Activated CD4-positive, alpha-beta T cell treated with anti-CD3 and anti-CD28 coated beads, Interleukin-2, amount 50 U/mL, for 48 hours (primary cell): Measurements from ENCODE around the gene DUOX1.
"Not testable (repeated sequence)": the region's sequence is repeated elsewhere in the genome, so short reads cannot be mapped to it uniquely, and the experiment has no call there.

Experiments used
- DNase-seq, 2 experiments: peaks; one replicate each; pipeline ENCODE4 v3.0.0-alpha.2; 2020

The DUOX1 gene

DNA sequence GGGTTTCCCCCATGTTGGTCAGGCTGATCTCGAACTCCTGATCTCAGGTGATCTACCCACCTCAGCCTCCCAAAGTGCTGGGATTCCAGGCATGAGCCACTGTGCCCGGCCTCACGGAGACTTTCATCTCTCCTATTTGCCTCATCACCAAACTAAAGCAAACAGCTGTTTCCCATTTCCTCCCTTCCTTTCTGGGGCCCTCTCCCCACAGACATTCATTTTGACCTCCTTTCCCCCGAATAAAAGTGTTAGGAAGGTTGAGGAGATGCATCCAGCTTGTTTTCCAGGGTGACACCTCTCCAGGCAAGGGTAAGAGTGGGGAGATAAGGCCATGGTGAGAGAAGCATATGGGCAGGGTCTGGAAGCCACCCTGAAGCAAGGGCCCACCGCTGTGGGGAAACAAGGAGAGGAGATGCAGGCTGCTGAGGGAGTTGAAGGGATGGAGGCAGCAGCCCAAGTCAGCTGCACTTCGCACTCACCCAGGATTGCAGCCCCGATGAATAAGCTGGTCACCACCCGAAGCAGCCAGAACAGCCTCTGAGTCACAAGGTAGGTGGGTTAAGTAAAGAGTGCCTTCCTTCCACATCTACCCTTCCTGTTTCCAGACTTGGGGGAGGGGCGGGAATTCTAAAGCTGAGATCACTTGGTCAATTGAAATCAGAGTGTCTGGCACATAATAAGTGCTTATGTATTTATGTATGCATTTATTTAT is 7.9 kb upstream of the DUOX1 start:
- DNase-seq: no peak

GRCh38 chr15:45122719-45123118 is 7.1 kb upstream of the DUOX1 start:
- no peak for DNase-seq

GRCh38 chr15:45123397-45123796 is 6.4 kb upstream of the DUOX1 start:
- no peak for DNase-seq

DNA sequence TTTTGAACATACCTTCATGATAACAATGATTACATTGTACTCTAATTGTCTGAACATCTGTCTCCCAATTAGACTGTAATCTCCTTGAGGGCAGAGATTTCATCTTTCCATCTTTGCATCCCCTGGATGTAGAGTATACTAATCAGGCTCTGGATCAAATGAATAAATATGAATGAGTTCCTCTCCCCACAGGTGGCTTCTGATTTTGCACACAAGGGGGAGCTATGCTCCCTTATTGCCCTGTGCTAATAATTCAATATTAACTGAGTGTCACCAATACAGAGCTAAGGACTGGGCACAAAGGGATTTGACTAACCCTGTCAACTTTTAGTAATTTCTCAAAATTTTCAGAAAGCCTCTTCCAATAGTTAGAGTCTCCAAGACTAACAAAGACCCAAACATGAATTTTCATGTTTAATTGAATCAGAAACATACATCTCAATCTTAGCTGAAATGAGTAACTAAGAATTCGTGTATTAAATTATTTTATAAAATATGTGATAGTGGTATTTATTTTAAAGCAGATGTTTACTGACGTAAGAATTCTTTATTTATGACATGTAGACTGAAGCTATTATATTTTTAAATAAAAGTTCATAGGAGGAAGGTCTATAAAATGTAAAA is 3.1 kb upstream of the DUOX1 start:
- DNase-seq: peak; percentile 34 to 48

GRCh38 chr15:45128971-45129639 is 689 bp upstream of the DUOX1 start:
- no peak for DNase-seq

GRCh38 chr15:45130291-45131000 is 652 bp downstream of the DUOX1 start:
- DNase-seq: no peak

DNA sequence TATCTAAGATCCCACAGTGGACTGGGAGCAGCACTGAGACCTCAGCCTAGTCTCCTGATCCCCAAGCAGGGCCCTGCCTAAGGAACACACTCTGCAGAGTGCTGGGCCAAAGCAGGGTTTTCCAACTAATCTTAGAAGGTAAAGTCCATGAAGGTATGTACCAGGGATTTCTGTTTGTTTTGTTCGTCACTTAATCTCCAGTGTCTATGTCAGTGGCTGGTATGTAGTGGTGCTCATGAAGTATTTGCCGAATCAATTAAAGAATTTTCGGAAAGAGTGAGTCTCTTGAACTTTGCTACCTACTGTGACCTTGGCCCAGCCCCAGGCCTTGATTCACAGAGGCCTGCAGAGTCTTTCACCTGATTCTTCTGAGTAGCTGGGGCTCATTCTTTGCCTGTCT is 1.7 kb downstream of the DUOX1 start:
- no peak for DNase-seq

DNA sequence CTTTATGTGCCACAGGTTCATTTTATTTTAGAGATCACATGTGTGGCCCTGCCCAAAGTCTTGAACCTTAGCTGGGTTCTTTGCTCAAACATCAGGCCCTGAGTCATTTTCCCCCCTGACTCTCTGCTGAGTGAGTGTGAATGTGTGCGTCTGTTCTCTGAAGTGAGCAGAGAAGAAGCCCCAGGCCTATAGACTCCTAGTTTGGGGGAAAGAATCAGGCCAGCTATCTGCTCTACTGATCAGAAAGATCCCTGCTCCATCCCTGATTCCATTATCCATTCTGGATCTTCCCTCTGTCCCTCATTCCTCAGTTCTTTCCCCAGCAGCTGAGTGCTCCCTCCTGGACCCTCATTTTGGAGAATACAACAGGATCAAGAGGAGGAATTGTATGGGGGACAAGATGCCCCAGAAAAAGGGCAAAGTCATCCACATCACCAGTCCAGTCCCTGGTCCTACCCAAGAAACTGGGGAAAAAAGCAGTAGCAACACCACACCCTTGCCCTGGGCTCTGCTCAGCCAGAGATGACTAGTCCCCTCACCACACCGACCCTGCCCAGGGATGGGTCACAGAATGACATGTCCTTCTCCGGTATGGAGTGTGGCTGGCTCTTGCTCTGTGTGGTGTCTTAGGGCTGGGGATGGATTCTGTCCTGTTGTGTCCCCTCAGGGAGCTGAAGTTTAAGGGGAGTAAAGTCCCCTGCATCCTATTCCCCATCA is 3.2 kb downstream of the DUOX1 start:
- no peak for DNase-seq

DNA sequence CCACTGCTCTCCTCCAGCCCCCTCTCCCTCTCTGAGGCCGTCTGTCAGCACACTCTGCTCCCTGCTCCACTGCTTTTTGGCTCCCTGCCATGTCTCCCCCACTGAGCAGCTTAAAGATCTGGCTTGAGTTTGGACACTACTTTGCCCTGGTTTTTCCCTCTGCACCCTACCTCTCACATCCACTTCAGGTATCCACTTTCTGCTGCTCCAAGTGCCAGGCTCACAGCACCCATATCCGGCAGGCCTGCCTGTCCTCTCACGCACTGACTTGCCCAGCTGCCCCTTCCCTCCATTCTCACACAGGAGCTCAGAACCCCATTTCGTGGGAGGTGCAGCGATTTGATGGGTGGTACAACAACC is 3.7 kb downstream of the DUOX1 start:
- no peak for DNase-seq

- DNase-seq: no peak
Observed at GRCh38 chr15:45134046-45134445, 4.3 kb downstream of the DUOX1 start.

- DNase-seq: peak in 1 of 2 experiments; percentile 46
Observed at GRCh38 chr15:45134682-45135604, 5.1 kb downstream of the DUOX1 start.

- DNase-seq: not testable (repeated sequence)
Observed at GRCh38 chr15:45135705-45136377, 6.0 kb downstream of the DUOX1 start.

GRCh38 chr15:45136378-45136764 is 6.6 kb downstream of the DUOX1 start:
- DNase-seq: no peak

GRCh38 chr15:45137703-45138102 is 7.9 kb downstream of the DUOX1 start:
- no peak for DNase-seq

DNA sequence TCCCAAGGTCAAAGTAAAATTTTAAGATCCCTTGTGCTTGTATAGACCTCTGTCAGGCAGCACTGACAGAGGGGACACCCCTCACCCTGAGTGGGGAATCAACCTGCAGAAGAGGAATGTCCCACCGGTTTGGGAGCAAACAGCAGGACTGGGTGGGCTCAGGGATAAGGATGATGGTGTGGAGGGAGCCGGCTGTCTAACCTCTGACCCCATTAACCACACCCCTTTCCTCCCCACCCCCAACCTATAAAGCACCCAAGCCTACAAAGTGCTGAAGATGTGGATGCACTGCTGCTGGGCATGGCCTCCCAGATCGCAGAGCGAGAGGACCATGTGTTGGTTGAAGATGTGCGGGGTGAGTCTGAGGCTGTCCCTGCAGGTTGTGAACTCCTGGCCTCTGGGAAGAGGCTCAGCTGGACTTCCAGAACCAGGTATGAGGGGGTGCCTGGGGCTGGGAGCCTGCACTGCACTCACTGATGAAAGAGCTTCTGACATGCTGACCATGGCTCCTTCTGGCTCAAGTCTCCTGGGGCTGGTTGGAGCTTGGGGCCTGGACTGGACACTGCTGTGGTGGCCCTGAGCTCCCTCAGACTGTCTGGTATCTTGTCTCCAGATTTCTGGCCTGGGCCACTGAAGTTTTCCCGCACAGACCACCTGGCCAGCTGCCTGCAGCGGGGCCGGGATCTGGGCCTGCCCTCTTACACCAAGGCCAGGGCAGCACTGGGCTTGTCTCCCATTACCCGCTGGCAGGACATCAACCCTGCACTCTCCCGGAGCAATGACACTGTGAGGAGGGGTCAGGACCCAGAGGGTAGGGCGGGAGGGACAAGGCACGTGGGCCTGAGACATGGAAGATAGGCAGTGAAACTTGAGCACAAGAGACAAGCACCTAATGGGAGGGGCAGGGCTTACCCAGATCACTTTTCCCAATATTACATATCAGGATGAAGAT is 9.3 kb downstream of the DUOX1 start:
- no peak for DNase-seq

DNA sequence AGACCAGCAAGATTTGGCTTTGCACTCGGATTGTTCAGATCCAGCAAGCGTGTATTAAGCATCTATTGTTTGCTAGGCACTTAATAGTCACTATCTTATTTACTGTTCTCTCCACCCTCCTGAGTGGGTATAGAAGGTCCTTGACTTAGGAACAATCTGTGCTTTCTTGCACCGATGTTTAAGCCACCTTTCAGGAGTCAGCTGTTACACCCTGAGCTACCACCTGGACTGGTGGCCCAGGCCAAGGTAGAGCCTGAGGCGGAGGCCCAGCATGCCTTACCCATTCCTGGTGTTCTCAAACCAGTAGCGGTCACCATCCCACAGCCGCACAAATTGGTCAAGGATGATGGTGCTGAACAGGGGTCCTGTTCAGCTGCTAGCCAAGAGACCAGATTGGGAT is 10.0 kb downstream of the DUOX1 start:
- DNase-seq: no peak

GRCh38 chr15:45140557-45141250 is 10.9 kb downstream of the DUOX1 start:
- no peak for DNase-seq

- no peak for DNase-seq
Observed at GRCh38 chr15:45141386-45141785, 11.6 kb downstream of the DUOX1 start.

DNA sequence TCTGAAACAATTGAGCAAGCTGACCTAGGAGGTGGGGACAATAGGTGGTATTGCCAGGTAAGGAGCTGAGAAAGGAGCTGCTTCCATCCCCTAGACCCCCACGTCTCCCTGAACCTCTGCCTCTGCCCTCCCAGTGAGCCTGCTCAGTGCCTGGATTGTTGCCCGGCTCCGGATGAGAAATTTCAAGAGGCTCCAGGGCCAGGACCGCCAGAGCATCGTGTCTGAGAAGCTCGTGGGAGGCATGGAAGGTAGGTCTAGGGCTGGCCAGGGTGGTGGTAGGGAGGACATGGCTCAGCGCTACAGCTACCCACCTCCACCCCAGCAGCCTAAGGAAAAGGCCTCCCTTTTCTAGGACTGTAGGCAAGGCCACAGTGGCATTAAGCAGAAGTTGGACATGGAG is 13.3 kb downstream of the DUOX1 start:
- no peak for DNase-seq
